ENCODE results near the gene RBL2. TPM values are rescaled to one million over a fixed set of nuclear protein-coding genes. Genes with fewer than 3 reads are reported as not detected.

Gene RBL2
- total and polyA plus RNA-seq, 2 of the 8 experiments (the other 6 are each of a cell fraction or from before 2014, with no cell fraction given) = 13.9 to 22.1 TPM

GRCh38 chr16:53434377-53435065 lies at the start of gene RBL2 (continued):
- TF ChIP-seq YY1 (IDR thresholded peaks at IDR 0.05; ENCODE audit: low read depth, low read length) (peak; percentile 76; the same call in 1 of the 2 replicates), RBBP5 (IDR thresholded peaks at IDR 0.05; ENCODE audit: borderline replicate concordance, low read depth, low read length) (peak; percentile 83), BCL11A (IDR thresholded peaks at IDR 0.05; ENCODE audit: low read depth in 2 of 2, low read length in 2 of 2) (no peak), NRF1 (IDR thresholded peaks at IDR 0.05; ENCODE audit: low read depth, low read length) (peak; percentile 61), TBP (IDR thresholded peaks at IDR 0.05; ENCODE audit: low read depth, low read length) (0 out of 2 replicates have a peak, but pooled peaks have one; percentile 19), POLR2A (IDR thresholded peaks at IDR 0.05; ENCODE audit: control extremely low read depth in 1 of 2, low read depth in 2 of 2, low read length in 2 of 2) (peak in 1 of 2 experiments; percentile 14; a peak in 1 of 3 replicates), TAF1 (IDR thresholded peaks at IDR 0.05; ENCODE audit: low read depth, low read length) (peak; percentile 31), ASH2L (IDR thresholded peaks at IDR 0.05; ENCODE audit: low read length) (peak; percentile 65), SP4 (IDR thresholded peaks at IDR 0.05; ENCODE audit: low read length) (no peak), PHF8 (conservative IDR thresholded peaks at IDR 0.05; ENCODE audit: low read depth, low read length) (peak; percentile 81), SIN3A (conservative IDR thresholded peaks at IDR 0.05 in 1 of 2, IDR thresholded peaks at IDR 0.05 in 1 of 2; ENCODE audit: low read depth in 1 of 2, low read length in 2 of 2) (peak; percentile 64 to 66; a peak in 1 of 4 replicates), POLR2AphosphoS5 (IDR thresholded peaks at IDR 0.05; ENCODE audit: low read depth, low read length) (no peak), BRCA1 (IDR thresholded peaks at IDR 0.05; ENCODE audit: low read depth, low read length) (no peak)
- TF ChIP-seq, protein P1, sequence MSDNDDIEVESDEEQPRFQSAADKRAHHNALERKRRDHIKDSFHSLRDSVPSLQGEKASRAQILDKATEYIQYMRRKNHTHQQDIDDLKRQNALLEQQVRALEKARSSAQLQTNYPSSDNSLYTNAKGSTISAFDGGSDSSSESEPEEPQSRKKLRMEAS (IDR thresholded peaks at IDR 0.05) = peak; percentile 44; the same call in 1 of the 2 replicates
